Ovary (tissue), 9 donors: ENCODE results near the gene TMEM178A. TPM values are rescaled to one million over a fixed set of nuclear protein-coding genes. Genes with fewer than 3 reads are reported as not detected.

ENCODE experiments used
- DNase-seq, 5 donors: peaks; one replicate each; pipeline ENCODE4 v3.0.0-alpha.2; 2019 to 2020
- H3K27ac ChIP-seq, 2 donors: fragments of 200-600 bp; one replicate each; pipeline versions ENCODE4 v1.5.1 to v1.8.0; 2019 to 2022
- H3K27me3 ChIP-seq: fragments of 200-600 bp; one replicate; pipeline ENCODE4 v1.8.0; 2022
- H3K36me3 ChIP-seq: fragments of 200-600 bp; sonication (generic); one replicate; pipeline ENCODE4 v1.5.1; 2019
- H3K4me1 ChIP-seq: one replicate; pipeline ENCODE4 v1.8.1; 2013; ENCODE audit warnings: mild to moderate bottlenecking, moderate library complexity; ENCODE audit not compliant: insufficient read depth
- H3K4me3 ChIP-seq: fragments of 200-600 bp; sonication (generic); one replicate; pipeline ENCODE4 v1.5.1; 2017
- H3K9me3 ChIP-seq, 2 donors: fragments of 200-600 bp in 1 of 2; sonication (generic) in 1 of 2; one replicate each; pipeline versions ENCODE4 v1.5.1 to v1.8.1; 2013 to 2019; ENCODE audit warnings: mild to moderate bottlenecking in 1 of 2, moderate library complexity in 1 of 2
- EP300 ChIP-seq: sonication (generic); formaldehyde crosslinking; IDR thresholded peaks from one replicate; pipeline ENCODE4 v1.6.1; 2017; ENCODE audit warnings: antibody characterized with exemption
- POLR2A ChIP-seq: fragments of 450-650 bp; IDR thresholded peaks from one replicate; pipeline ENCODE4 v1.6.1; 2017; ENCODE audit warnings: antibody characterized with exemption, mild to moderate bottlenecking, moderate library complexity
- WGBS, 3 donors: extraction: QIAGEN DNeasy Blood & Tissue Kit in 1 of 3; methylation state at CpG; one replicate each; pipeline versions ENCODE4 v1.1.5 to v1.1.7; 2013 to 2017; 5-methylcytosine and 5-hydroxymethylcytosine counted together
- intact Hi-C, 4 donors: fragments of 100-400 bp; cut with DNase I; formaldehyde crosslinking; loops; one replicate each; pipeline versions ENCODE4 v1.11.0 to v1.15.1; 2022 to 2023
- polyA plus RNA-seq, 2 donors: library from polyadenylated mRNA; stranded (reverse); fragments of 200-250 nt in 1 of 2; fragments of 350-450 nt in 1 of 2; fragmentation: Illumina TruSeq in 1 of 2; extraction: RNeasy Lipid Tissue Mini Kit (QIAGEN cat#74804) in 1 of 2; gene quantifications; one replicate each; pipeline ENCODE4 v1.2.3, GENCODE V29; 2013 to 2014
- total RNA-seq, 7 donors: library from RNA; depleted of rRNA in 2 of 7; stranded (reverse); fragments of >200 nt in 2 of 7; fragmentation: NEBNext Ultra II Directional in 3 of 7; extraction: Animal tissue kit (Norgen Biotek cat#: 25700) in 3 of 7; gene quantifications; one replicate each; pipeline versions ENCODE4 v1.1.0 to v1.2.4, GENCODE V29; 2016 to 2023
- TF ChIP-seq, protein P1 (sequence below), 3 donors: fragments of 450-650 bp in 2 of 3; fragments of 200-600 bp in 1 of 3; IDR thresholded peaks; one replicate each; pipeline versions ENCODE4 v1.5.1 to v1.8.0; 2016 to 2022; ENCODE audit warnings: antibody characterized with exemption in 3 of 3, mild to moderate bottlenecking in 1 of 3
- donor health status: DM: no; HTN: no; CAD: no; lungs with moderate emphysema.
- donor health status: DM: no; HTN: no; CAD: no.
- donor health status: Bipolar disorder and iron deficiency.
- donor health status: DM: yes; HTN: yes; CAD: no.
- donor health status: DM: no; HTN: no; CAD: no.
- donor health status: DM: yes; HTN: yes; CAD: no.

TMEM178A gene
- total and polyA plus RNA-seq, 9 donors = 1.7 to 7.0 (median 2.6) TPM

DNA sequence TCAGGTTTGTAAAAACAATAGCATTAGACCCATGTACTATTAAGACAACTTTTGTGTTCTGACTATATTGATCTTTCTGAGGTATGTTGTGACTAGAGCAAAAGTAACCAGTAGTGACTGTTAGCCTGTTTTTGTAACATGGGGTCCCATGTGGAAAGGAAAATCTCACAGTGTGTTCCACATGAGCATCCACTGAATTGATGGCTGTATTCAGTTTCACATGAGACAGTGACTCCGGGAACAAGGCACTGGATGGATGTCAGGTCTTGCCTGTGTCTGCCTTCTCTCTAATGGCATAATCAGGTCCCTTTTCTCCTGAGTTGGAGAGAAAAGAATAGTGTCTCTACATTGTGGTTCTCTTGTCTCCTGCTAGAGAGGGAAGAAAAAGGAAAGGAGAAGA, 27.5 kb downstream of the TMEM178A start:
- H3K36me3 ChIP-seq = no peaks in the 10 kb centered on the region
- H3K27ac ChIP-seq = no peak overlapping the region
- H3K27me3 ChIP-seq = no peaks in the 10 kb centered on the region
- 81 to 93% (median 86%) methylated on average over 1 of the region's 1 CpG for WGBS, 3 donors
- DNase-seq = no peak
- H3K4me3 ChIP-seq = no peak overlapping the region
- H3K9me3 ChIP-seq = no peaks in the 10 kb centered on the region
- no peaks in the 10 kb centered on the region for H3K4me1 ChIP-seq
- intact Hi-C loops = no loop called here
- TF ChIP-seq, protein P1, sequence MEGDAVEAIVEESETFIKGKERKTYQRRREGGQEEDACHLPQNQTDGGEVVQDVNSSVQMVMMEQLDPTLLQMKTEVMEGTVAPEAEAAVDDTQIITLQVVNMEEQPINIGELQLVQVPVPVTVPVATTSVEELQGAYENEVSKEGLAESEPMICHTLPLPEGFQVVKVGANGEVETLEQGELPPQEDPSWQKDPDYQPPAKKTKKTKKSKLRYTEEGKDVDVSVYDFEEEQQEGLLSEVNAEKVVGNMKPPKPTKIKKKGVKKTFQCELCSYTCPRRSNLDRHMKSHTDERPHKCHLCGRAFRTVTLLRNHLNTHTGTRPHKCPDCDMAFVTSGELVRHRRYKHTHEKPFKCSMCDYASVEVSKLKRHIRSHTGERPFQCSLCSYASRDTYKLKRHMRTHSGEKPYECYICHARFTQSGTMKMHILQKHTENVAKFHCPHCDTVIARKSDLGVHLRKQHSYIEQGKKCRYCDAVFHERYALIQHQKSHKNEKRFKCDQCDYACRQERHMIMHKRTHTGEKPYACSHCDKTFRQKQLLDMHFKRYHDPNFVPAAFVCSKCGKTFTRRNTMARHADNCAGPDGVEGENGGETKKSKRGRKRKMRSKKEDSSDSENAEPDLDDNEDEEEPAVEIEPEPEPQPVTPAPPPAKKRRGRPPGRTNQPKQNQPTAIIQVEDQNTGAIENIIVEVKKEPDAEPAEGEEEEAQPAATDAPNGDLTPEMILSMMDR (IDR thresholded peaks at IDR 0.05) = no peak
- TF ChIP-seq POLR2A (no peak), EP300 (no peak)

DNA sequence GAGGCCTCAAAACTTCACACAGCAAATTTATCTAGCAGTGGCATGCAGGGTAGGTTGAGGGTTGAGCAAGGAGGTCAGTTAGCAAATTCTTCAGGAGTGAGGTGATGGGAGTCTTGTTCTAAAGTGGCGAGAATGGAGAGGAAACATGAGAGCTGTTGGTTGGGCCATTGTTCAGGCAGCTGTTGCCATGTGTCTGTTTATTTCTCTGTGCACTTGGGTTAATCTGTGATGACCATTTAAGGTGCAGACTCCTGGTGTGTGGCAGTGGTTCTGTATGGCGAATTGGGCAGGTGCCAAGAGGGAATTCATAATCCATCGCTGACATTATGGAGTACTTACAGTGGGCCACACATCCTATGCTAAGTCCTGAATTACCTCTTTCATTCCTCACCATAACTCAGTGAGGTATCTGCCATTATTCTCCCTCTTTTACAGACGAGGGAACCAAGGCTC, 30.4 kb downstream of the TMEM178A start:
- DNase-seq = no peak
- Histone ChIP-seq H3K27me3 (no peaks in the 10 kb centered on the region), H3K4me1 (no peaks in the 10 kb centered on the region), H3K9me3 (no peaks in the 10 kb centered on the region), H3K27ac (no peak overlapping the region), H3K36me3 (no peaks in the 10 kb centered on the region), H3K4me3 (no peak overlapping the region)
- intact Hi-C loops = no loop called here
- WGBS, 3 donors = 82 to 84% (median 83%) methylated on average over 4 of the region's 4 CpGs
- no peak for TF ChIP-seq POLR2A
- TF ChIP-seq EP300 = no peak
- TF ChIP-seq, protein P1 (IDR thresholded peaks at IDR 0.05) = no peak

DNA sequence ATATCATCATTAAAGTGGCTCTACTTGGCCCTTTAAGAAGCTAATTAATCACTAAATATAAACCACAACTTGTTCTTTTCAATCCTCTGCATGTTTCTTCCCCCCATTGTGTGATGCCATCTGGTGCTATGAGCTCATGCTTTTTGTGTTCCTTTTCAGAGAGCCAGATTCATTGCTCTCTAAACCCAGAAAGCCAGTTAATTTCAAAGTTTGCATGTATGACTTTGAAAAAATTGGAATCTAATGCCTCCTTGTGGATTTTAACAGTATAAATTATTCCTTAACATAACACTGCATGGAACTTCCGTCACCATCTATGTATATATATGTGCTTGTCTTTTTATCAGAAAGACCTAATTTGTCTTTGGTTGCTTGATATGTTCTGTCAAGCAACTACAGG, 31.1 kb downstream of the TMEM178A start:
- intact Hi-C loops = no loop called here
- Histone ChIP-seq H3K27me3 (no peaks in the 10 kb centered on the region), H3K4me3 (no peak overlapping the region), H3K9me3 (no peaks in the 10 kb centered on the region), H3K36me3 (no peaks in the 10 kb centered on the region), H3K4me1 (no peaks in the 10 kb centered on the region), H3K27ac (no peak overlapping the region)
- WGBS, 3 donors = 26 to 28% (median 26%) methylated on average over 1 of the region's 1 CpG
- TF ChIP-seq EP300 = no peak
- TF ChIP-seq, protein P1 (IDR thresholded peaks at IDR 0.05) = peak in 2 of 3 donors; percentile 40 to 64
- no peak for TF ChIP-seq POLR2A
- DNase-seq = no peak

DNA sequence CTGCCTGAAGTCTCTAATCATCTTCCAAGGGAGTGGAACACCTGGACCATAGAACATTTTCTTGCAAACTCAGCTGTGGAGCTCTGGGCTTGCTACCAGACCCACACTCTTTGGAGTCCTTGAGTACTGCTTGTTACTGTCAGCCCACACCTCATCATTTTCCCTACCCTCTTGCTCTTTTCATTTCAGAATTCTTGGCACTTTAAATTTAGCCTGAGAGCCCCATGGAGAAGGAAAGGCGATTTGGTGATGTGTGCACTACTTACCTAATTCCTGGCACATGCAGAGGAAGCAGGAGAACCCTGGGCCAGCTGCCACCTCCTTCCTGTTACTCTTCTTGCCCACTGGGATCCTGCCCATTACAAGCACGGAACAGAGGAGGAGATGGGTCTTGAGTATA, 31.7 kb downstream of the TMEM178A start:
- 61 to 76% (median 63%) methylated on average over 2 of the region's 2 CpGs for WGBS, 3 donors
- intact Hi-C loops = no loop called here

More for the DNA sequence above, 31.7 kb downstream of the TMEM178A start:
- TF ChIP-seq, protein P1 (IDR thresholded peaks at IDR 0.05) = no peak
- no peak for TF ChIP-seq POLR2A
- TF ChIP-seq EP300 = no peak
- Histone ChIP-seq H3K4me3 (no peak overlapping the region), H3K4me1 (no peaks in the 10 kb centered on the region), H3K36me3 (no peaks in the 10 kb centered on the region), H3K27me3 (no peaks in the 10 kb centered on the region), H3K27ac (no peak overlapping the region), H3K9me3 (no peaks in the 10 kb centered on the region)
- no peak for DNase-seq
